Adrenal gland (tissue), 19 donors: ENCODE results near the gene EBF3. TPM values are rescaled to one million over a fixed set of nuclear protein-coding genes. Genes with fewer than 3 reads are reported as not detected.

Experiments
- DNase-seq, 7 donors: peaks; one replicate each; pipeline ENCODE4 v3.0.0-alpha.2; 2019 to 2020
- H3K27ac ChIP-seq, 5 donors: fragments of 200-600 bp; sonication (generic) in 4 of 5; 1 replicate in 3 of 5; 2 replicates in 2 of 5; pipeline versions ENCODE4 v1.5.1 to v1.8.0; 2016 to 2020; ENCODE audit warnings: mild to moderate bottlenecking in 1 of 5
- H3K27me3 ChIP-seq: fragments of 200-600 bp; 2 replicates; pipeline ENCODE4 v1.8.0; 2021
- H3K36me3 ChIP-seq, 2 donors: fragments of 200-600 bp; replicated peaks in 1 of 2; 1 replicate in 1 of 2; 2 replicates in 1 of 2; pipeline versions ENCODE4 v1.5.1 to v1.8.0; 2018 to 2022
- H3K4me1 ChIP-seq, 2 donors: fragments of 200-600 bp; replicated peaks in 1 of 2; 1 replicate in 1 of 2; 2 replicates in 1 of 2; pipeline versions ENCODE4 v1.5.1 to v1.8.0; 2018 to 2021
- H3K4me3 ChIP-seq, 4 donors: fragments of 200-600 bp; sonication (generic) in 3 of 4; one replicate each; pipeline ENCODE4 v1.5.1; 2016 to 2018
- H3K9me3 ChIP-seq, 3 donors: fragments of 200-600 bp; sonication (generic) in 1 of 3; replicated peaks in 1 of 3; 1 replicate in 2 of 3; 2 replicates in 1 of 3; pipeline versions ENCODE4 v1.5.1 to v1.8.0; 2016 to 2021
- POLR2A ChIP-seq, 2 donors: fragments of 450-650 bp; IDR thresholded peaks; one replicate each; pipeline ENCODE4 v1.6.1; 2017; ENCODE audit warnings: antibody characterized with exemption in 2 of 2, mild to moderate bottlenecking in 2 of 2, moderate library complexity in 1 of 2
- WGBS, 4 donors: extraction: QIAGEN DNeasy Blood & Tissue Kit in 2 of 4; methylation state at CpG; one replicate each; pipeline versions ENCODE4 v1.1.5 to v1.1.7; 2013 to 2017; 5-methylcytosine and 5-hydroxymethylcytosine counted together
- intact Hi-C, 2 donors: fragments of 100-400 bp; cut with DNase I; formaldehyde crosslinking; loops; one replicate each; pipeline versions ENCODE4 v1.14.1 to v1.15.0; 2022 to 2023
- long read RNA-seq, 10 donors: library from polyadenylated mRNA in 3 of 10; unstranded in 2 of 10; stranded (forward) in 1 of 10; transcript quantifications; one replicate each; pipeline ENCODE4 v2.0.0 and lab custom pipeline, GENCODE V29; 2021 to 2026
- polyA plus RNA-seq, 3 donors: library from polyadenylated mRNA; stranded (reverse); fragments of 200-250 nt in 2 of 3; fragments of 350-450 nt in 1 of 3; fragmentation: Illumina TruSeq in 1 of 3; extraction: RNeasy Lipid Tissue Mini Kit (QIAGEN cat#74804) in 1 of 3; gene quantifications; one replicate each; pipeline ENCODE4 v1.2.3, GENCODE V29; 2013 to 2014
- total RNA-seq, 9 donors: library from RNA; depleted of rRNA in 4 of 9; stranded (reverse); fragments of >200 nt in 4 of 9; fragments of 120-200 nt in 1 of 9; fragmentation: NEBNext Ultra II Directional in 1 of 9; extraction: Animal tissue kit (Norgen Biotek cat#: 25700) in 1 of 9; gene quantifications; one replicate each; pipeline versions ENCODE4 v1.1.0 to v1.2.4, GENCODE V29; 2013 to 2023
- TF ChIP-seq, protein P1 (sequence below), 6 experiments: fragments of 450-650 bp in 4 of 6; fragments of 200-600 bp in 2 of 6; sonication (generic) in 1 of 6; IDR thresholded peaks; 1 replicate in 5 of 6; 2 replicates in 1 of 6; pipeline versions ENCODE4 v1.5.1 to v1.8.0; 2016 to 2021; ENCODE audit warnings: antibody characterized with exemption in 6 of 6, mild to moderate bottlenecking in 2 of 6, moderate library complexity in 1 of 6
- donor health status: healthy with polysubstance abuse.
- donor health status: Bipolar disorder and iron deficiency.
- donor health status: DM: yes; HTN: yes; CAD: no.
- donor health status: DM: no; HTN: no; CAD: no.
- donor health status: DM: no; HTN: no; CAD: no.
- donor health status: DM: yes; HTN: yes; CAD: no.

EBF3 gene, protein sequence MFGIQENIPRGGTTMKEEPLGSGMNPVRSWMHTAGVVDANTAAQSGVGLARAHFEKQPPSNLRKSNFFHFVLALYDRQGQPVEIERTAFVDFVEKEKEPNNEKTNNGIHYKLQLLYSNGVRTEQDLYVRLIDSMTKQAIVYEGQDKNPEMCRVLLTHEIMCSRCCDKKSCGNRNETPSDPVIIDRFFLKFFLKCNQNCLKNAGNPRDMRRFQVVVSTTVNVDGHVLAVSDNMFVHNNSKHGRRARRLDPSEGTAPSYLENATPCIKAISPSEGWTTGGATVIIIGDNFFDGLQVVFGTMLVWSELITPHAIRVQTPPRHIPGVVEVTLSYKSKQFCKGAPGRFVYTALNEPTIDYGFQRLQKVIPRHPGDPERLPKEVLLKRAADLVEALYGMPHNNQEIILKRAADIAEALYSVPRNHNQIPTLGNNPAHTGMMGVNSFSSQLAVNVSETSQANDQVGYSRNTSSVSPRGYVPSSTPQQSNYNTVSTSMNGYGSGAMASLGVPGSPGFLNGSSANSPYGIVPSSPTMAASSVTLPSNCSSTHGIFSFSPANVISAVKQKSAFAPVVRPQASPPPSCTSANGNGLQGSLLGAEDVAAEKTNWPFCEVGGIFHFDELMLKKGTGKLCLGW
- total RNA-seq (1 to 10 TPM in 1 of 9 donors, under 1 TPM in 7, not detected in 1; 0.12 to 1.2 (median 0.50) TPM), polyA plus RNA-seq (1 to 10 TPM in 1 of 3 donors, under 1 TPM in 2; 0.31 to 2.2 (median 0.72) TPM)
- long read RNA-seq, donor 1: 0 reads
- long read RNA-seq, donor 2: 0 reads
- long read RNA-seq, donor 3: 0 reads
- long read RNA-seq, donor 4: 0 reads
- long read RNA-seq, donor 5: 0 reads
- long read RNA-seq, donor 6, partial matches to known transcripts: 0 of 2 reads
- long read RNA-seq, donor 6, other reads (novel, unspliced or antisense): 2 of 2 reads
- long read RNA-seq, donor 7: 0 reads
- long read RNA-seq, donor 8: 0 reads
- long read RNA-seq, donor 9: 0 reads
- long read RNA-seq, donor 10: 0 reads

DNA sequence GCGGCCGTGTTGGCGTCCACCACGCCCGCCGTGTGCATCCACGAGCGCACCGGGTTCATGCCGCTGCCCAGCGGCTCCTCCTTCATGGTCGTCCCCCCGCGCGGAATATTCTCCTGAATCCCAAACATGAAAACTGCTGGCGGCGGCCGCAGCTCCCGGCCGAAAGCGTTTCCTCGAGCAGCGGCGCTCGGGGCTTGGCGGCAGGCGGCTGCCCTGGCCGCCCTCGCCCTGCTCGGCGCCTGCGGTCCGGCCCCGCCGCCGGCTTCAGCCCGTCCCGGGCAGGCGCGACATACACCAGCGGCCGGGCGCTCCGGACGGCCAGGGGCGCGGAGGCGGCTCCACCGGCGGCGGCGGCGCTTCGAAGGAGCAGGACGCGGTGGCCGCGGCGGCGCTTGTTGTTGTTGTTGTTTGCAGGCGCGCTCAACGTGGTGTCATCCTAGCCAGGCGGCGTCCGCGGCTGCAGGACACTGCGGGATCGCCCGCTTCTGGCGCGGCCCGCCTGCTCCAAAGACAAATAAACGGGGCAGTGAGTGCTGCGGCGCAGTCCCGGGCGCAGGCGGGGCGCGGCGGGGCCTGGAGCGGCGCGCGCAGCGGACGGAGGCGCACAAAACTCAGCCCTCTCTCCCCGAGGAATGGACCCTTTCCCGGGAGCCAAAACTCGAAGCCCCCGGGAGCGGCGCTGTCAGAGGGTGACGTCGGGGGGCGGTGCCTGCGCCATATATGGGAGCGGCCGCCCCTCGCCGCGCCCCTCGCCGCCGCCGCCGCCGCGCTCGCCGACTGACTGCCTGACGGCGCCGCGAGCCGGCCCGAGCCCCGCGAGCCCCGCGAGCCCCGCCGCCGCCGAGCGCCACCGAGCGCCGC, at the start of gene EBF3:
TSS of gene EBF3 (minus strand) at position 634 of the 861 bp plus-strand sequence. CDS start at position 128, 506 bp downstream.
- peaks cover 3 to 19% of the 10 kb centered on the region in 2 donors for H3K4me1 ChIP-seq
- H3K27me3 ChIP-seq: peaks cover 95% of the 10 kb centered on the region
- intact Hi-C loops: no loop called here
- peak within 1 kb of the TSS in 1 of 4 donors; percentile 68 for H3K4me3 ChIP-seq
- H3K36me3 ChIP-seq: no peaks in the 10 kb centered on the region
- peak within 1 kb of the TSS in 2 of 5 donors; percentile 47 to 78 for H3K27ac ChIP-seq
- 1 to 4% (median 1%) methylated on average over 9 to 131 of the region's 131 CpGs for WGBS, 4 donors
- DNase-seq: peak in 6 of 7 donors; percentile 32 to 55 (median 44)
- no peak for TF ChIP-seq POLR2A (IDR thresholded peaks at IDR 0.05)
- TF ChIP-seq, protein P1, sequence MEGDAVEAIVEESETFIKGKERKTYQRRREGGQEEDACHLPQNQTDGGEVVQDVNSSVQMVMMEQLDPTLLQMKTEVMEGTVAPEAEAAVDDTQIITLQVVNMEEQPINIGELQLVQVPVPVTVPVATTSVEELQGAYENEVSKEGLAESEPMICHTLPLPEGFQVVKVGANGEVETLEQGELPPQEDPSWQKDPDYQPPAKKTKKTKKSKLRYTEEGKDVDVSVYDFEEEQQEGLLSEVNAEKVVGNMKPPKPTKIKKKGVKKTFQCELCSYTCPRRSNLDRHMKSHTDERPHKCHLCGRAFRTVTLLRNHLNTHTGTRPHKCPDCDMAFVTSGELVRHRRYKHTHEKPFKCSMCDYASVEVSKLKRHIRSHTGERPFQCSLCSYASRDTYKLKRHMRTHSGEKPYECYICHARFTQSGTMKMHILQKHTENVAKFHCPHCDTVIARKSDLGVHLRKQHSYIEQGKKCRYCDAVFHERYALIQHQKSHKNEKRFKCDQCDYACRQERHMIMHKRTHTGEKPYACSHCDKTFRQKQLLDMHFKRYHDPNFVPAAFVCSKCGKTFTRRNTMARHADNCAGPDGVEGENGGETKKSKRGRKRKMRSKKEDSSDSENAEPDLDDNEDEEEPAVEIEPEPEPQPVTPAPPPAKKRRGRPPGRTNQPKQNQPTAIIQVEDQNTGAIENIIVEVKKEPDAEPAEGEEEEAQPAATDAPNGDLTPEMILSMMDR (IDR thresholded peaks at IDR 0.05): no peak
- H3K9me3 ChIP-seq: no peaks in the 10 kb centered on the region

DNA sequence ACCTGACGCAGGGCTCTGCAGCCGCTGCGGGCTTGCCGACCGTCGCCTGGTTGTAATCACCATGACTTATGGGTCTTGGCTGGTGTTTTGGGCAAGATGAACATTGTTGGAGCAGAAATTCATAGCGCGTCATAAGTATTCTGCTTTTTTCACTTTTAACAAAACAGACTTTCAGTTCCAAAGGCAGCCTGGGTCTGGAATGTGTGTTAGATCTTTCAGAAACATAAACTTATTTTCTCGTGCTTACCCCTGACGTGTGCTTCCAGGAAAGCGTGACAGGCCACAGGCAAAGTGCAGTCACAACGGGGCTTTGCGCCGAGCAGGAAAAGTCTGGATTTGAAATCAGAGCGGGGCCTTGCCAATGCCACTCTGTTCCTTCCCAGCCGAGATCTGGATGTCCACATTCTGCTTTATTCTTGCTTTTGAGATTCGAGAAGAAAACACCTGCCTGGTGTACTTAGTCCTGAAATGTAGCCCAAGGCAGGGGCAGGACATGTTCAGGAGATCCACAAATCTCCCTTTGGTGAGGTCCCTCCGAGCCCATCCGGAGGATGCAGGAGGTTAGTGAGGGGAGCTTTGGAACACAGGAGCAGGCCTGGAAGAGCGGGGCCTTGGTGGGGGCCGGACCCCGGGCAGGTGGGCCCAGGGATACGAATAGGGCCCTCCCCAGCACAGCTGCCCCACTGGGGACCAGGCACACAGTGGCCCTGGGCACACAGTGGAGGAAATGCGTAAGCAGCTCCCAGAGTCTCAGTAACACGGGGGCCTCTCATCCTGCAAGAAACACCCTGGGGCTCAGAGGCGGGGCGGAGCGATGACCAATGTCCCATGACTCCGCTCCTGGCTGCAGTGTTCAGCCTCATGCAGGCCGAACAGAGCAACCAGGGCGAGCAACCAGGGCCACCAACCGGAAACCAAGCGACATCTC, 49.5 kb upstream of the EBF3 start:
- H3K36me3 ChIP-seq: no peaks in the 10 kb centered on the region
- H3K27me3 ChIP-seq: peaks cover 4% of the 10 kb centered on the region
- no peak for TF ChIP-seq POLR2A (IDR thresholded peaks at IDR 0.05)
- TF ChIP-seq, protein P1 (IDR thresholded peaks at IDR 0.05): no peak
- H3K4me1 ChIP-seq: no peaks in the 10 kb centered on the region
- no peak overlapping the region for H3K27ac ChIP-seq
- intact Hi-C loops: no loop called here
- no peak for DNase-seq
- no peaks in the 10 kb centered on the region for H3K9me3 ChIP-seq
- no peak overlapping the region for H3K4me3 ChIP-seq
- WGBS, 4 donors: 66 to 79% (median 75%) methylated on average over 31 to 33 of the region's 33 CpGs

DNA sequence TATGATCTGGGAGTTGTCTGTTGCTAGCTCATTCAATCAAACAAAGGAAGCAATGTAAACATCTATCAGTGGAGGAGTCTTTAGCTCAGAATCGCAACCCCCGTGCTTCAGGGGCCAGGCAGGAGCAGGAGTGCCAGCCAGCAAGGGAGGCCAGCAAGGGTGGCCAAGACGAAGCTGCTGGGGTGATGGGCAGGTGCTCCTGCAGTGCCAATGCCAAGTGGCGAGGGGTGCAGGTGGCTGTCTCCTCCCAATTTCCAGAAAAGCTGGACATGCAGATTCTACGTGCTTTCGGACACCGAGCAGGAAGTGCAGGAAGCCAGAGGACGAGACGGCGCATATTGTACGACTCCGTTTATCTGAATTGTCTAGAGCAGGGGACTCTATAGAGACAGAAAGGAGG, 48.1 kb upstream of the EBF3 start:
- WGBS, 4 donors: 64 to 83% (median 73%) methylated on average over 10 to 12 of the region's 12 CpGs
- H3K4me3 ChIP-seq: no peak overlapping the region
- H3K4me1 ChIP-seq: no peaks in the 10 kb centered on the region
- H3K36me3 ChIP-seq: no peaks in the 10 kb centered on the region
- intact Hi-C loops: no loop called here
- no peak overlapping the region for H3K27ac ChIP-seq
- TF ChIP-seq, protein P1 (IDR thresholded peaks at IDR 0.05): no peak
- no peak for TF ChIP-seq POLR2A (IDR thresholded peaks at IDR 0.05)
- no peaks in the 10 kb centered on the region for H3K9me3 ChIP-seq
- peaks cover 4% of the 10 kb centered on the region for H3K27me3 ChIP-seq
- DNase-seq: no peak
